ENCODE data around the gene ATF6. TPM values are rescaled to one million over a fixed set of nuclear protein-coding genes. Genes with fewer than 3 reads are reported as not detected.

ATF6 gene
- total RNA-seq, 1 donor from 2014 or later = 25.3 TPM

DNA sequence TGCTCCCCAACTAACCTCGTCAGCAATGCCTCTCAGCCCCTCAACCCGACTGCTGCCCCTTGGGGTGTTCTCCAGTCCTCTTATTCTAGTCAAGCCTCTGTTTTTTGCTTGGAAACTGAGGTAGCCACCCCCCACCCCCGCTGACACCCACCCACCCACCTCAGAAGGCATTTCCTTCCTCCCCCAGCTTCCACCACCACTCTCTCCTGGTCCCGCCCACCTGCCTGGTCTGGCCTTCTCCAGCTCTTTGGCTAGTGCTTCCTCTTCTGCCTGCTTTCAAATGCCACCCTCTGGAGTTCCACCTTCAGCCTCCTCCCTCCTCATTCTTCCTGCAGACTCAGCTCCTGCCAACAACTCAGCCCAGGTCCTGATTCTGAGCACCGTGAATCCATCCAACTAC lies 222.3 kb downstream of the ATF6 start:
- no peak for FAIRE-seq
- no peaks in the 10 kb centered on the region for H3K36me3 ChIP-seq (ENCODE audit: control insufficient read depth, insufficient read depth, low read length)
- TF ChIP-seq, protein P1, sequence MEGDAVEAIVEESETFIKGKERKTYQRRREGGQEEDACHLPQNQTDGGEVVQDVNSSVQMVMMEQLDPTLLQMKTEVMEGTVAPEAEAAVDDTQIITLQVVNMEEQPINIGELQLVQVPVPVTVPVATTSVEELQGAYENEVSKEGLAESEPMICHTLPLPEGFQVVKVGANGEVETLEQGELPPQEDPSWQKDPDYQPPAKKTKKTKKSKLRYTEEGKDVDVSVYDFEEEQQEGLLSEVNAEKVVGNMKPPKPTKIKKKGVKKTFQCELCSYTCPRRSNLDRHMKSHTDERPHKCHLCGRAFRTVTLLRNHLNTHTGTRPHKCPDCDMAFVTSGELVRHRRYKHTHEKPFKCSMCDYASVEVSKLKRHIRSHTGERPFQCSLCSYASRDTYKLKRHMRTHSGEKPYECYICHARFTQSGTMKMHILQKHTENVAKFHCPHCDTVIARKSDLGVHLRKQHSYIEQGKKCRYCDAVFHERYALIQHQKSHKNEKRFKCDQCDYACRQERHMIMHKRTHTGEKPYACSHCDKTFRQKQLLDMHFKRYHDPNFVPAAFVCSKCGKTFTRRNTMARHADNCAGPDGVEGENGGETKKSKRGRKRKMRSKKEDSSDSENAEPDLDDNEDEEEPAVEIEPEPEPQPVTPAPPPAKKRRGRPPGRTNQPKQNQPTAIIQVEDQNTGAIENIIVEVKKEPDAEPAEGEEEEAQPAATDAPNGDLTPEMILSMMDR (IDR thresholded peaks at IDR 0.05; ENCODE audit: insufficient read depth, low read length, severe bottlenecking) = no peak

DNA sequence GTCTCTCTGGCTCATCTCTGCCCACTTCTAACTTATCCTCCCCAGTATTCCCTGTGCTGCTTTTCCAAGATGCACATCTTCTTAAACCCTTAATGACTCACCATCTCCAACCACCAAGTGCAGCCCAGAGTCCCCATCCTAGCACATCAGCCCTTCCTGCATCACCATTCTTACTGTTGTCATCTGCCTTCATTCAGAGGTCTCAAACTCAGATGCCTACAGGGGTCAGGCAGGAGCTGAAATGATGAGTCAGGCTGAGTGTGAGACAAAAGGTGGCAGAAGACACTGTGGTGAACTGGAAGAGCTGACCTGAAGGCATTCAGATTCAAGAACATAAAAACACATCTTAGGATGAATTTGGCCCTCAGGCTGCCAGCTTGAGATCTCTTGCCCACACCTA lies 223.0 kb downstream of the ATF6 start:
- TF ChIP-seq, protein P1 (IDR thresholded peaks at IDR 0.05; ENCODE audit: insufficient read depth, low read length, severe bottlenecking) = no peak
- no peaks in the 10 kb centered on the region for H3K27me3 ChIP-seq (ENCODE audit: control insufficient read depth, insufficient read depth, low read length)
- H3K4me3 ChIP-seq (ENCODE audit: low read depth, low read length) = no peak overlapping the region
- FAIRE-seq = no peak
- DNase-seq (ENCODE audit: low read depth) = peak; percentile 16
- no peaks in the 10 kb centered on the region for H3K36me3 ChIP-seq (ENCODE audit: control insufficient read depth, insufficient read depth, low read length)

More for the DNA sequence above, 222.3 kb downstream of the ATF6 start:
- H3K27me3 ChIP-seq (ENCODE audit: control insufficient read depth, insufficient read depth, low read length) = no peaks in the 10 kb centered on the region
- no peak for DNase-seq (ENCODE audit: low read depth)
- H3K4me3 ChIP-seq (ENCODE audit: low read depth, low read length) = no peak overlapping the region

DNA sequence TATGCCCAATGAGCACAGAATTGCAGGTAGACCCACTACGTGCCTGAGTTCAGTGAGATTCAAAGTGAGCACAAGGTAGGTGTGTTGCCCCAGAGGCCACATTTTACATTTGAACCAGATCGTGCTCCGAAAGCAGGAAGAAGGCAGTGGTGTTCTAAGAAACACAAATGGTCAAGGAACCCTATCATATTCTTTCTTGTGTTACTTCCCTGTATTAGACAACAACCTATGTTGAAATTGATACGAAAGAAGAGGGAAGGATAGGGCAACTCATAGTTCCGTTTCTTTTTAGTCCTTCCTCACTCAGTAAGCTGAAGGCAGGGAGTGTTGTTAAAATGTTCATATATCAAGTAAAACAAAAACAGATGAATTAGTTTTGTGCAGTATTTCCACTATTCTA lies 223.7 kb downstream of the ATF6 start:
- TF ChIP-seq, protein P1 (IDR thresholded peaks at IDR 0.05; ENCODE audit: insufficient read depth, low read length, severe bottlenecking) = no peak

DNA sequence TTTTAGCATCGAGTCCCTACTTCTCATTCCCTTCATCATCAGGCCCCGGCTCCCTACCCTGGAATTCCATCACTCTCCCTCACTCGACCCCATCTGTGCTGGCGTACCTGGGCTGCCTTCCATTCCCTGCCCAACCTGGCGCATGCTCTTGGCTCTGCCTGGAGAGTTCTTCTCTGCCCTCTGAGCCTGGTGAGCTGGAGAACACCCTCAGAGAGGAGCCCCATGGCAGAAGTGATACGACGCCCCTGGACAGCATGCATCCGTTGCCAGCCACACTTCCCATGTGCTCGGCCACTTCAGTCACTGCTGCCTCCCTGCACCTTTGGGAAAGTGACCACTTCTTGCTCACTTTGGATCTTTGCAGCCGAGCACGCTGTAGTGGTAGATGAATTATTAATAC lies 227.5 kb downstream of the ATF6 start:
- H3K4me3 ChIP-seq (ENCODE audit: low read depth, low read length) = no peak overlapping the region
- TF ChIP-seq, protein P1 (IDR thresholded peaks at IDR 0.05; ENCODE audit: insufficient read depth, low read length, severe bottlenecking) = no peak
- DNase-seq (ENCODE audit: low read depth) = no peak
- no peaks in the 10 kb centered on the region for H3K36me3 ChIP-seq (ENCODE audit: control insufficient read depth, insufficient read depth, low read length)
- H3K27me3 ChIP-seq (ENCODE audit: control insufficient read depth, insufficient read depth, low read length) = peaks cover 5% of the 10 kb centered on the region
- no peak for FAIRE-seq

More for the DNA sequence above, 223.7 kb downstream of the ATF6 start:
- DNase-seq (ENCODE audit: low read depth) (no peak), FAIRE-seq (no peak)
- H3K36me3 ChIP-seq (ENCODE audit: control insufficient read depth, insufficient read depth, low read length) = no peaks in the 10 kb centered on the region
- no peak overlapping the region for H3K4me3 ChIP-seq (ENCODE audit: low read depth, low read length)
- H3K27me3 ChIP-seq (ENCODE audit: control insufficient read depth, insufficient read depth, low read length) = no peaks in the 10 kb centered on the region

DNA sequence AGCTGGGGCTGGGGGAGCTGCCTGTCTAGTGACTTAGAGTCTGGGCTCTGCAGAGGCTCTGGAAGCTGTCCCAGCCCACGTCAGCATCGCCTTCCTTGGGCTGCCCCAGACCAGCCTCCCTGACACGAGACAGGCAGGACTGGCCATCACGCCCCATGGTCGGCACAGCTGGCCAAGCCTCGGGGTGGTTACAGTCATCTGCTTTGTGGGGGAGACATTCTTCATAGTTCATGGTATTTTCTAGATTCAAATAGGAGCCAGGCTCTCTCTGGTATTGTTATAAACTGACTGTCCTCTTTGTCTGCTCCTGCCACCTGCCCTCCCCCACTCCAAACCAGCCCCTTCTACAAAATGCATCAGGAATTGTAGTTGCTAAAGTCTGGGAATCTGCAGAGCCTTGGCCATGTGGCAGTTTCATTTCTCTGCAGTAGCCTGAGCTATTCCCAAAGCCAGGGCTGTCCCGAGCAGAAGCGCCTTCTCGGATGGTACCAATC lies 228.1 kb downstream of the ATF6 start:
- FAIRE-seq (no peak), DNase-seq (ENCODE audit: low read depth) (no peak)
- TF ChIP-seq, protein P1 (IDR thresholded peaks at IDR 0.05; ENCODE audit: insufficient read depth, low read length, severe bottlenecking) = no peak
- H3K4me3 ChIP-seq (ENCODE audit: low read depth, low read length) = no peak overlapping the region
- H3K36me3 ChIP-seq (ENCODE audit: control insufficient read depth, insufficient read depth, low read length) = no peaks in the 10 kb centered on the region
- peaks cover 5% of the 10 kb centered on the region for H3K27me3 ChIP-seq (ENCODE audit: control insufficient read depth, insufficient read depth, low read length)

DNA sequence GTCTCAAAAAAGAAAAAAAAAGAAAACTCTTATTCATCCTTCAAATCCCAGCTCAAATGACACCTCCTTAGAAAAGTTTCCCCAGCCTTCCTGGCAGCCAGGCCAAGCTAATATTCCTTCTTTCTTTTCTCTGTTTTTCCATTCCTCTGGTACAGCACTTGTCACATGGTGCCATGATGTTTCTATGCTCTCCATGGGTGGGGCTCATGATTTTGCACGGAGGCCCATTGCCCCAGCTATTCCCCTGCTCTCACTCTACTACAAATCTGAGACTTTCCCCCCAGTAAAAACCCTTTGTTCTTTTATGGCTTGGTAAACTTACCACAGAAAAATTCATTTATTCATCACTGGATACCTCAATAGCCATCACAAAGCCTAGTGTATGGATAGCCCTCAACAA lies 231.0 kb downstream of the ATF6 start:
- DNase-seq (ENCODE audit: low read depth) (no peak), FAIRE-seq (no peak)
- Histone ChIP-seq H3K27me3 (ENCODE audit: control insufficient read depth, insufficient read depth, low read length) (peaks cover 9% of the 10 kb centered on the region), H3K36me3 (ENCODE audit: control insufficient read depth, insufficient read depth, low read length) (no peaks in the 10 kb centered on the region), H3K4me3 (ENCODE audit: low read depth, low read length) (no peak overlapping the region)
- TF ChIP-seq, protein P1 (IDR thresholded peaks at IDR 0.05; ENCODE audit: insufficient read depth, low read length, severe bottlenecking) = no peak
